Measurements from ENCODE around the gene FGF16.
"Not testable (repeated sequence)": the region's sequence is repeated elsewhere in the genome, so short reads cannot be mapped to it uniquely, and the experiment has no call there.

Gene FGF16

GRCh38 chrX:77446029-77446585, 1.1 kb upstream of the FGF16 start:
- DNase-seq (ENCODE audit: low read depth in 2 of 3, low spot score in 1 of 3): peak in 1 of 3 donors; percentile 19

DNA sequence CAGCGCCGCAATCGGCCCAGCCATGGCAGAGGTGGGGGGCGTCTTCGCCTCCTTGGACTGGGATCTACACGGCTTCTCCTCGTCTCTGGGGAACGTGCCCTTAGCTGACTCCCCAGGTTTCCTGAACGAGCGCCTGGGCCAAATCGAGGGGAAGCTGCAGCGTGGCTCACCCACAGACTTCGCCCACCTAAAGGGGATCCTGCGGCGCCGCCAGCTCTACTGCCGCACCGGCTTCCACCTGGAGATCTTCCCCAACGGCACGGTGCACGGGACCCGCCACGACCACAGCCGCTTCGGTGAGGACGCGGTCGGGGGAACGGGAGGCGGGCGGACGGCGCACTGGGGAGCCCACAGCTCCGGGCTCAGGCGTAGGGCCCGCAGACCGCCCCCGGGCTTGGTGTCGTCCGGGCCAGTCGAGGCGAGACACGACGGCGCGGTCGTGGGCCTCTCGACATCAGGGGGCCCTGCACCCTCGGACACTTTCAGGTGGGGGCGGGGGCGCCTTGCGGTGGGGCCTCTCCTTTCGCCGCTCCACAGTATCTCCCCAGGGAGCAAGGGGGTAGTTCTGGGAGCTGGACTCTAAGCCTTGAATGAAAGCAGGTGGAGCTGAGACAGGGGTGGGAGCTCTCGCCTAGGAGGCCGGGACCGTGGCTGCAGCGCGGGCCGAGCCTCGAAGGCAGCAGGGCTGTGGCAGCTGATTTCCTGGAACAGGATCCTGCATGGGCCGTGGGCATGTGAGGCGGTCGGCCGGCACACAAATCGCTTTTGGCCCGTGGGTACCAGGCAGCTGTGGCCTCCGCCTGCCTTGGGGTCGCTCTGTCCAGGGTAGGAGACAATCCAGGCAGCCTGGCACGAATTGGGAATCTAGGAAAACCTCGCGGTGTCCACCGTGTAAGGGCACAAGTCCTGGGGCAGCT, 722 bp downstream of the FGF16 start:
- no peak for DNase-seq (ENCODE audit: low read depth in 2 of 3, low spot score in 1 of 3)

- no peak for DNase-seq (ENCODE audit: low read depth in 2 of 3, low spot score in 1 of 3)
Observed at GRCh38 chrX:77450415-77450814, 3.2 kb downstream of the FGF16 start.

DNA sequence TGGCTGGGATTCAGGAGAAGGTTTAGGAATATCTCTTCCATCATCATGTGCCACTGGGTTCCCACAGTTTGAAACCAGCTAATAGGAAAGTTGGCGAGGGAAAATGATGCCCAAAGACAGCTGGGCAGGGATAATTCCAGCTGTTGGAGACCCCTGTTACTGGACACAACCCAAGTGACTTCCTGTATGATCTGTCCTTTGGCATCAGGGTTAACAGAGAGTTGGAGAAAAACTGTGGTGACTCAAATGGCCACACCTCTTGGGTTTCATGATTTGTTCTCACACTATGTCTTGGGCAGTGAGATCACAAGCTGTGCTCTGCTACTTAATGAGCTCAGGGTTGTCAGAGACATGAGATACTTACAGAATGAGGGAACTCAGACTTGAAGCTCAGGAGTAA, 3.8 kb downstream of the FGF16 start:
- no peak for DNase-seq (ENCODE audit: low read depth in 2 of 3, low spot score in 1 of 3)

GRCh38 chrX:77453190-77453589, 6.0 kb downstream of the FGF16 start:
- DNase-seq (ENCODE audit: low read depth in 2 of 3, low spot score in 1 of 3): no peak

DNA sequence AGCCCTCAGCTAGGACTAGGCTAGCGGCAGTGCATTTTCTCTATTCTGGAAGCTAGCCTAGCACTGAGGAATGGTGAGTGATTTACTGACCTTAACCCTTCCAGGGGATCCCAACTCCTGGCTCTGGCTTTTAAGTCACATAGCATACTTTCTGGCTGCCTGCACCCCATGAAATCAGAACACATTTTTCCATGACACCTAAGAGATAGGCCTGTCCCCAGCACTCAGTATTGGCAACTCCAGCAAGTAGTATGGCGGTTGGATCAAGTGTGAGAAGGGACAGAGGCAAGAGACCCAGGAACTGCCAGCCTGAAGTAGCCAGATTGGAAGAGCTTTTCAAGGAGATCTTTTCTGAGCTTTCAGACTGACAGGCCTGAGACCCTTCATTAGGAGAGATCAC, 8.2 kb downstream of the FGF16 start:
- DNase-seq (ENCODE audit: low read depth in 2 of 3, low spot score in 1 of 3): no peak

- no peak for DNase-seq (ENCODE audit: low read depth in 2 of 3, low spot score in 1 of 3)
Observed at GRCh38 chrX:77484045-77484444, 36.9 kb downstream of the FGF16 start.

DNA sequence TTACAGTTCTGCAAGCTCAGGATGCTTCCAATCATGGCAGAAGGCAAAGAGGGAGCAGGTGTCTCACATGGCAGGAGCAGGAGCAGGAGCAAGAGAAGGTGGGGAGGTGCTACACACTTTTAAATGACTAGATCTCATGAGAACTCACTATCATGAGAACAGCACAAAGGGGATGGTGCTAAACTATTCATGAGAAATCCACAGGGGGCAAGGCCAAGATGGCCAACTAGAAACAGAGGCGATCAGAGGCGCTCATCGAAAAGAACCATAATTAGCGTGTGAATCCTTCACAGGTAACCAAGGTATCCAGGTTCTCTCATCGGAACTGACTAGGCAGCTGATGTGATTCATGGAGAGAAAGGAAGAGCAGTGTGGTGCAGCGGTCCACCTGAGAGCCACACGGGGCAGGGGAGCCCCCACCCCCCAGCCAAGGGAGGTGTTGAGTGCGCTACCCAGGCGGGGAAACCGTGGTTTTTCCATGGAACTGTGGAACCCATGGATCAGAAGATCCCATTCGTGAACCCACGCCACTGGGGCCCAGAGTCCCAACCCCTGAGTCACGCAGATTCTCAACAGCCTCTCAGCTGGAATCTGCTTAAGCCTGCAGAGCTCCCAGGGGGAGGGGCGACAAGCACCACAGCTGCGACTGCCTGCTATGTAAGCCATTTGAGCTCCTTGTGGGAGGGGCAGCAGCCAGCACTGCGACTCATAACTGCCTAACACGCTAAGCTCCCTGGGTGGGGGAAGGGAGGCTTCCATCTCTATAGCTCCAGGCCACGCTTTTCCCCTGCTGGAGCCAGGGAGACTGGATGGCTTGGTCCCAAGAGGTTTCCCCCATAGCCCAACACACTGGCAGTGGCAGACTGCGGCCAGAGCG, 46.7 kb downstream of the FGF16 start:
- DNase-seq (ENCODE audit: low read depth in 2 of 3, low spot score in 1 of 3): no peak

DNA sequence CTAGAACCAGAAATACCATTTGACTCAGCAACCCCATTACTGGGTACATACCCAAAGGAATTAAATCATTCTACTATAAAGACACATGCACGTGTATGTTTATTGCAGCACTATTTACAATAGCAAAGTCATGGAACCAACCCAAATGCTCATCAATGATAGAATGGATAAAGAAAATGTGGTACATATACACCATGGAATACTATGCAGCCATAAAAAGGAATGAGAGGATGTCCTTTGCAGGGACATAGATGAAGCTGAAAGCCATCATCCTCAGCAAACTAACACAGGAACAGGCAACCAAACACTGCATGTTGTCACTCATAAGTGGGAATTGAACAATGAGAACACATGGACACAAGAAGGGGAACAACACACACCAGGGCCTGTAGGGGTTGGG, 53.0 kb downstream of the FGF16 start:
- DNase-seq (ENCODE audit: low read depth in 2 of 3, low spot score in 1 of 3): not testable (repeated sequence)

GRCh38 chrX:77502951-77503525, 55.8 kb downstream of the FGF16 start:
- DNase-seq (ENCODE audit: low read depth in 2 of 3, low spot score in 1 of 3): no peak

DNA sequence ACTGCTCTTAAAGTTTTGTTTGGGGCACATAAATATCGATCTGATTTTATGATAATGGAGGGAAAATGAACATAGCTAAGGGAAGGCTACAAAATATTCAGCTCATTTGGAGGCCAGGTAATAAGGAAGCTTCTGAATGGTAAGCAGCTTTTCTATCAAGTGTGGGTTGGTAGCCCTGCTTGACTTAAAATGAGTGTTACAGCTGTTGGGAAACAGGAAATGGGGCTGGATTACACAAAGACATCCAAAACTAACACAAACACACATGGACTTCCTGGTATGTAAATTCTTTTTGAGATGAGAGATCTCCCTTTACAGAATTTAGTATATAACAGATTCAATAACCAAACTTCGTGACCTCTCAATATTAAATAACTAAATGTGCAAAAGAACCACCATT, 58.0 kb downstream of the FGF16 start:
- DNase-seq (ENCODE audit: low read depth in 2 of 3, low spot score in 1 of 3): no peak
